Stimulated activated CD4-positive, alpha-beta T cell treated with anti-CD3 and anti-CD28 coated beads, TNF-alpha, amount 100 ng/mL, for 48 hours (primary cell): ENCODE measurements around the gene WDR31.
"Not testable (repeated sequence)": the region's sequence is repeated elsewhere in the genome, so short reads cannot be mapped to it uniquely, and the experiment has no call there.

Experiments
- DNase-seq, 3 donors: peaks; one replicate each; pipeline ENCODE4 v3.0.0-alpha.2; 2020; ENCODE audit warnings: low read depth in 3 of 3

The WDR31 gene

DNA sequence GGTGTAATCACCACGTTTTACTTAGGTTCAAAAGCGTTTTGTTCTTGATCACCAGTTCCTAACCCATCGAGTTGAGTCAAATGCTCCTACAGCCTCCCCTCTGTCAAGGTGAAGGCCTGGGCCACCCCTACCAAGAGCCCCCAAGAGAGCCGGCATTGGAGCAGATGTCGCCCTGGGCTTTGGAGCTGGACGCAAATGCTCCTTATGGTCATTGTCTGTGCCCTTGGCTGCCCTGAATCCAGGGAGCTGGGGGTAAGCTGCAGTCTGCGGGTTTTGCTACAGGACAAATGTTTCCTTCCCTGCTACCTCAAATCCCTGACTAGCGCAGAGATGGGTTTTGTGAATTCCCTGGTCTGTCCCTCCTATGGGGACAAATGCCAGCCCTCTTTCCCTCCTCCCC is 41.8 kb downstream of the WDR31 start:
- DNase-seq, result no peak

DNA sequence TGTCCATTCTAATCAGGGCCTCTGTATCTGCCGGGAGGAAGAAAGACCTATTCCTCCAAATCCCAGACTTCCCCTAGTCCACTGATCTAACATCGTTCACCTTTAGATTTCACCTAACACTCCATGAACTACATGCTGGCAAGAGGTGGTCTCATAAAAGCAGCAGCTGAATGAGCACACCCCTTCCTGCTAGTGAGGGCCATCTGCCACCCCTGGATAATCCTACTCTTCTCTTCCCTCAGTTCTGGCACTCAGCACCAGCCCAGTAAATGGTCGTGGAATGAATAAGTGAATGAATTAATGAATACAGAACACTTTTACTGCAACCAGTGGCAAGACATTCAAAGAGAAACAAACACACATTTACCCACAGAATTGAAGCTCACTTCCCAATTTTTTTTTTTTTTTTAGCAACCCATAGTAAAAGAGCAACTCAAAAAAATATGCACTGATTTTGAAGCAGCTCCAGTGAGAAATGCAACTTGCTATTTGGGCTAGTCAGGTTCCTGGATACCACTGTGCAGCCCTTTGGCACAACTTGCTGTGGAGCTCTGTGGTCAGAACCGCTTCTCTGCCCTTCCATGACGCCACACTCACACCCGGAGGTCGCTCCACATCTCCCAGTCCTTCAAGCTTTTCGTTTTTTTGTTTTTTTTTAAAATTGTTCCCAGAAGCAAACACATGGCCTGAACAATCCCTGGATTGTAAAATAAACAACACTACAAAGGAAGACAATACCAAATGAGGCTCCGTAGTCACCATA is 43.1 kb downstream of the WDR31 start:
- no peak for DNase-seq

DNA sequence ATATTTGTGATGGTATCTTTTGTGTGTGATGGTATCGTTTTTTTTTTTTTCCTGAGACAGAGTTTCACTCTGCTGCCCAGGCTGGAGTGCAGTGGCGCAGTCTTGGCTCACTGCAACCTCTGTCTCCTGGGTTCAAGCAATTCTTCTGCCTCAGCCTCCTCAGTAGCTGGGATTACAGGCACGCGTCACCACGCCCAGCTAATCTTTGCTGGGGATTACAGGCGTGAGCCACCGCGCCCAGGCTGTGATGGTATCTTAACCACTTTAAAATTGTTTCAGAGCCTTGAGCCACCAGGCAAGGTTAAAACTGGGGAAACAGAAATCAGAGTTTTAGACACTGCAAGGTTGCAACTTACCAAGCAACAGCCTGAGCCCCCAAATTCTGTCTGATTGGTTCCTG is 43.8 kb downstream of the WDR31 start:
- not testable (repeated sequence) for DNase-seq

DNA sequence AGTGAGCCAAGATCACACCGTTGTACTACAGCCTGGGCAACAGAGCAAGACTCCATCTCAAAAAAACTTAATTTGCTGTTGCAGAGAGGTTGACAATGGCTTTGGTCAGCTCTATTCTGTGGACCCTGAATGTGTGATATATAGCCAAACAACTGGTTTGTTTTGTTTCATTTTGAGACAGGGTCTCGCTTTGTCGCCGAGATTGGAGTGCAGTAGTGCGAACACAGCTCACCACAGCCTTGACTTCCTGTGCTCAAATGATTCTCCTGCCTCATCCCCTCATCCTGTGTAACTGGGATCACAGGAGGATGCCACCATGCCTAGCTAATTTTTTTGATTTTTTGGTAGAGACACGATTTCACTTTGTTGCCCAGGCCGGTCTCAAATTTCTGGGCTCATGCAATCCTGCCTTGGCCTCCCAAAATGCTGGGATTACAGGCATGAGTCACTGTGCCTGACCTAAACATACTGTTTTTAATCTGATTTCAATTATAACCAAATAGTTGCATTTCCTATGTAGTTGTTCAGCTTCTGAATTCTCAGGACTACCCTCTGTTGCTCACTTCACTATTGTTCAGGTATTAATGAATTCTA is 46.7 kb downstream of the WDR31 start:
- no peak for DNase-seq

DNA sequence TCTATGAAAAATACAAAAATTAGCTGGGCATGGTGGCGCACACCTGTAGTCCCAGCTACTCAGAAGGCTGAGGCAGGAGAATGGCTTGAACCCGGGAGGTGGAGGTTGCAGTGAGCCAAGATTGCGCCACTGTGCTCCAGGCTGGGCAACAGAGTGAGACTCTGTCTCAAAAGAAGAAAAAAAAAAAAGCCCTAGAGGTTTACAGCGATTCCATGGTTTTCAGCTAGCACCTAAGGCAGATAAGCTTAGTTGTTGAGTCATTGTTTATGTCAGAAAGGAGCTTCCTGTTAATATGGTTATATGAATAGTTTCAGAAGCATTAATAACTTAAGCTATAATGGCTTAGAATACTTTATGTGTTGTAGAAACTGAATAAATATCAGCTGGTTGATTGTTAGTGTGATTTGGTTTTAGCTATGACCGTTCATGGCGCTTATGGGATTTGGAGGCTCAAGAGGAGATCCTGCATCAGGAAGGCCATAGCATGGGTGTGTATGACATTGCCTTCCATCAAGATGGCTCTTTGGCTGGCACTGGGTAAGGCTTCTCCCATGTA is 49.9 kb downstream of the WDR31 start:
- DNase-seq, result no peak

DNA sequence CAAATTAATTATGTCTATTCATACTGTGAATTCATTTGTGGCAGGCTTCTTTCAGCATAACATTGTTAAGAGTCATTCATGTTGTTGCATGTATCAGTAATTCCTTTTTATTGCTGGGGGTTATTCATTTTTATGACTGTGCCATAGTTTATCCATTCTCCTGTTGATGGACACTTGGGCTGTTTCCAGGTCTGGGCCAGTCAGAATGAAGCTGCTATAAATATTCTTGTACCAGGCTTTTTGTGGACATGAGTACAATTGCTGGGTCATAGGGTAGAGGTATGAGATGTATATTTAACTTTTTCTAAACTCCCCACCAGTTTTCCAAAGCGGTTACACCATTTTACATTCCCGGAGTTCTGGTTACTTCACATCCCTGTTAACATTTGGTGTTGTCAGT is 51.0 kb downstream of the WDR31 start:
- DNase-seq, result no peak

DNA sequence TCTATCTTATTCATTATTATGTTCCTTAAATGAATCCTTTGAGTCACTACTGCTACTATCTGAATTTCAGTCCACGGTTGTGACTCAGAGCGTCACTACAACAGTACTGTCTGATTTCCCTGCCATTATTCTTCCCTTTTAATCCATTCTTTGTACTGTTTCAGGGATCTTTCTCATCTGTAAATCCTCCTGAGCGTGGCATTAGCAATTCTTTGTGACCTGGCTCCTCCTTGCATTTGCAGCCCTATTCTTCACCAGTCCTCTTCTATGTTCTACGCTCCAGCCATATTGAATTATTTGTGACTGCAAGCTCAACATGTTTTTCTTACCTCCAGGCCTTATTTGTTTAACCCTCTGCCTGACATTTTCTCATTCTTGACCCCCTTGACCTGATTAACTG is 58.7 kb downstream of the WDR31 start:
- DNase-seq, result no peak

DNA sequence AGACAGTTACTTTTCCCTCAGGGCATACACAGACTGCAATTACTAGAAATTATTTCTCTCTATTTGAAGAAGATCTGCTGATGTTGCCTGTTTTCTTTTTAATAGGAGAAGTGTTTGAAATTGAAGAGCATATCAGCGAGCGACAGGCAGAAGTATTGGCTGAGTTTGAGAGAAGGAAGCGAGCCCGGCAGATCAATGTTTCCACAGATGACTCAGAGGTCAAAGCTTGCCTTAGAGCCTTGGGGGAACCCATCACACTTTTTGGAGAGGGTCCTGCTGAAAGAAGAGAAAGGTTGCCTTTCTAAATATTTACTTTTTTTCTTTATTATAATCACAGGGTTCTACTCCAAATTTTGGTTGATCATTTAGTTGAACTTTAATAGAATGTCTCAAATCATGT is 61.2 kb downstream of the WDR31 start:
- no peak for DNase-seq

DNA sequence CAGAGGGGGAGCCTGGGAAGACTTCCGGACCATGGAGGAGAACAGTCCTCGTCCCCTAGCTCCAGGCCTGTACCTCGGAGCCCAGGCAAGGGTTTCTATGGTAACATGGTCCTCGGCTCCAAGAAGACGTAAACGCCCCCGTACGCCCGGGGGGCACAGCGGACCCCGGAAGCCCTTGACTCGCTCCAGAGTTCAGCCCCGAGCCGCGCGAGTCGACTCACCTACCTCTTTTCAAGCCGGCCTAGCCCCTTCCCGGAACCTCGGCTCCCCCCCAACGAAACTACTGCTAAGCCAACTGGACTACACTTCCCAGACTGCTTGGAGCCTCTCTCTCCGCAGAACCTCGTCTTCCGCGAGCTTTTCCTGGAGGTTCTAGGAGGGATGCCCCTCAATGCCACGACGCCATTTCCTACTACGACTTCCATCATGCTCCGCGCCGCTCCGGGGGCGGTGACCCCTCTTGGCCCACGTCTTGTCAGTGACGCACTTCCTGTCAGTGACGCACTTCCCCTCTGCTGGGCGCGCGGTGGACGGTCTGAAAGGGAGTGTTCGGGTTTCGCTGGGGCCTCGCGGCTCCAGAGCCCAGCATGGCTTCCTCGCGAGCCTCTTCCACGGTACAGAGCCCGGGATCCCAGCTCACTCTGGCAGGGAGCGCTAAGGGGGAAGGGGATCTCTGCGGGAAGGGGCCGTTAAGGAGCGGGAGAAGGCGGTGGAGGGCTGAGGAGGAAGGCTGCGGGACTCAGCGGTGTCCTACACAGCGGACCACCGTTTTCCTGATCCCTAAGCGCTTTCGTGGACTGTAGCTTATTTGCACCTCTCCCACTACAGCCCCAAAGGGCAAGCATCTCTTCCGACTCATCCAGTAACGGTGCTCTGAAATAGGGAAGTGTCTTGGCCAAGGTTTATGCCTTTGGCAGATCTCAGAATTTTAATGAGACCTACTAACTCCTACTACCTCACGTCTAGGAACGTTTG is 64.6 kb downstream of the WDR31 start, which contains the start of the genes CDC26 and PRPF4:
CDC26 (minus strand) TSS at position 416 of the 975 bp plus-strand sequence. CDS start 3,065 bp downstream, outside the sequence.
PRPF4 (plus strand) TSS at position 502 of the 975 bp plus-strand sequence; CDS start at position 588, 86 bp downstream.
- peak; percentile 91 to 93 (median 92) for DNase-seq

DNA sequence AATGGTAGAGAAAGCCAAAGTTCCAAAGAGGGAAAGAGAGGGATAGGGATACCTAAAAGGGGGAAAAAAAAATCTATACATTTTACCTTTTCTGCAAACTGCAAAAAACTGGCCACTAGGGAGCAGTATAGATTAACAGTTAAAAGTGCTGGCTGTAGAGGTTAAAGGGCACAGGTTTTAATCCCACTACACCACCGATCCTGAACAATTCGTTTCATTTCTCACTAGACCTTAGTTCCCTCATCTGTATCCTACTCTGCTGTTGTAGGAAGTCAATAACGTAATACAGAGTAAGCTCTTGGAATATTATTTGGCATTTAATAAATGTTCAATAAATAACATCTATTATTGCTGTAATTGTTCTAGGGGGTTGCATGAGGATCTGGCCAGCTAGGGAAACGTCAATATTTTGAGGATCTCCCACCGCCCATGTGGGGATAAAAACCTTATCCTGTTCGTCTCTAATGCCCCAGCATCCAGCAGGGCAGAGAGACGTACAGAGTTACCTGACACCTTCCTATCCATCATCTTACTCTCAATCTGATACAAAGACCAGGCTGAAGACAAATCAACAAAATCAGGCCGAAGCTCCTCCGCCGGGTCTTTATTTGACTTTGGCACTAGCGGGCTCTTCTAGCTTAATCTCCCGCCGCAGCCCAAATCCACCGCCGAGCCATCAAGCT is 65.5 kb downstream of the WDR31 start:
- DNase-seq, result peak in 1 of 3 donors; percentile 33

DNA sequence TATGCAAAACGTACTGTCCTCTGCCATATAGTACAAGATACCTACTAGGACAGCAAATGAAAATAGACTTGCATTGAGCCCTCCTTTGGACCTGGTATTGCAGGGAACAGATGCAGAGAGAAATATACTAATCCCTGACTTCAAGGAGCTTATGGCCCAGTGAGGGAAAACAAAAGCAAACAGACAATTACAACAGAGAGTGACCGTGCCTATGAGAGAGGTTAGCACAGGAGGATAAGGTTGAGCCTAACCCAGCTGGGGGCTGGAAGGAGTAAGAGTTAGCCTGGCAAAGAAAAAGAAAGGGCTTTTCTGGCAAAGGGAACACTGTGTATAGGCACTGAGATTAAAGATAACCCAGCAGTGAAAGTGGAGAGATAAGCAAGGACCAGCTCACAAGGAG is 70.2 kb downstream of the WDR31 start:
- no peak for DNase-seq

DNA sequence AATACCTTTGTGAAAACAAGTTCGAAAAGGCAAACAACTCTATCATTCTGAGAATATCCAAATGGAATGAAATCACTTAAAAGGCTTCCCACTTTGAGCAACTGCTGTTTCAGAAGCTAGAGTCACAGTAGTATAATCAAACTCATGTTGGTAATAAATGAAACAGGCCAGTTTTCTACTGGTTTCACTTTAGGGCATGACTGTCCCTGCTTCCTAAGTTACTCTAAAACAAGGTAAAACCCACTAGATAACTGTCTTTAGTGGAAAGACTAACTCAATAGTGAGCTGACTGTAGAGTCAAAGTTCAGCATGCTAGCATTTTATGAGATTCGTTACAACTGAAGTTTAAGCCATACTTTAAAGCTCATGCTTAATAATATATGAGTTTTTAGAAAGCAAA is 70.7 kb downstream of the WDR31 start:
- no peak for DNase-seq

DNA sequence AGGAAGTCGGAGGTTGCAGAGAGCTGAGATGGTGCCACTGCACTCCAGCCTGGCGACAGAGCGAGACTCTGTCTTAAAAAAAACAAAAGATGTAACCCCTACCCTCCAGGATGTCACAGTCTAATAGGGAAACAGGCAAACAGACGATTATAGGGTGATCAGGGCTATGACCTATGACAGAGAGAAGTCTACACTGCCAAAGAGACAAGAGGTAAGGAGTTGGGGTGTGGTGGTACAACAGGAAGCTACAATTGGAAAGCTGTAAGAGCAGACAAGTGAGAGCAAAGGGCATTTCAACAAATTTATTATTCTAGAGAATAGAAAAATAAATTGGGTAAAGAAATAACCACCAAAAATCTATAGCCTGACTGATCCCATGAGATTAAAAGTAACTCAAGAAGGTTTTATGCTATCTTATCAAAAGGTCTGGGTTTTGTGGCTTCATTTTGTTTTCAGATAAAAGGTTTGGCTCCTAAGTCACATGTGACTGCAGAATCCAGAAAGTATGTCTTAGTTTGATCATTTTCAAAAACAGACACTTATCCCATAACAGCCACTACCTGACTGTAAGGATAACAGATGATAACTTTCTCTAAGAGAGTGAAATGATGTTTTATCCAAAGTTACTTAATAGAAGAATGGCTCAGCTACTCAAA is 72.0 kb downstream of the WDR31 start:
- no peak for DNase-seq

DNA sequence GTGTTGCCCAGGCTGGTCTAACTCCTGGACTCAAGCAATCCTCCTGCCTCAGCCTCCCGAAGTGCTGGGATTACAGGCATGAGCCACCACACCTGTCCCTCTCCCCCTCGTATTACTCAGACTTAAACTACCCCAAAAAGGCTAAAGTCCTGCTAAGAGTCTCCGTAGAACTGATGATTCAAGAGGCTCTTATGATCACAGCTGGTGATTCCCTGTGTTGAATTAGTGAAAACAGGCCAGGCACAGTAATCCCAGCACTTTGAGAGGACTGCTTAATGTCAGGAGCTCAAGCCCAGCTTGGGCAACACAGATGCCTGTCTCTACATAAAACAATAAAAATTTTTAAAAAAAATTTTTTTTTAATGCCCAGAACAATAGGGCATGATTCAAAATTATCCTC is 73.9 kb downstream of the WDR31 start:
- DNase-seq, result no peak
